HEK293 (cell line): Measurements from ENCODE around the gene CACNB4.
A peak's percentile ranks its signal among the peaks of the same experiment; 100 is the strongest.

Experiments used
- CTCF ChIA-PET: fragments of 350-600 bp; formaldehyde crosslinking; extraction: SDS; loops from one replicate; lab custom pipeline; 2021; ENCODE audit warnings: antibody characterized with exemption; lab: Yijun Ruan, JAX
- POLR2A ChIA-PET: fragments of 300-600 bp; formaldehyde crosslinking; extraction: SDS; loops from one replicate; lab custom pipeline; 2020; ENCODE audit warnings: antibody characterized with exemption, inconsistent platforms; lab: Yijun Ruan, JAX
- H3K27ac ChIP-seq: fragments of 200-500 bp; sonication (Bioruptor generic); 2 replicates; pipeline ENCODE4 v1.5.1; 2014; ENCODE audit warnings: low read depth, low read length, control low read depth, inconsistent platforms; ENCODE audit errors: extremely low read depth
- H3K36me3 ChIP-seq, 2 experiments: fragments of 200-500 bp in 1 of 2; sonication (Bioruptor generic) in 1 of 2; 1 replicate in 1 of 2; 2 replicates in 1 of 2; pipeline ENCODE4 v1.5.1; 2014 to 2017; ENCODE audit warnings: inconsistent platforms in 2 of 2, low read length in 2 of 2; ENCODE audit not compliant: control insufficient read depth in 2 of 2, insufficient read depth in 1 of 2
- H3K4me1 ChIP-seq: fragments of 200-500 bp; sonication (Bioruptor generic); 2 replicates; pipeline ENCODE4 v1.5.1; 2014; ENCODE audit warnings: mild to moderate bottlenecking, low read length, inconsistent platforms; ENCODE audit not compliant: control insufficient read depth, insufficient read depth
- H3K4me3 ChIP-seq: 2 replicates; pipeline ENCODE4 v1.5.1; 2011; ENCODE audit warnings: low read depth, mild to moderate bottlenecking, control low read depth, low read length, moderate library complexity
- H3K9me3 ChIP-seq: fragments of 200-500 bp; sonication (Bioruptor generic); 2 replicates; pipeline ENCODE4 v1.5.1; 2014; ENCODE audit warnings: low read depth, low read length, inconsistent platforms; ENCODE audit not compliant: control insufficient read depth, insufficient read depth
- FEZF1 ChIP-seq: fragments of 450-650 bp; formaldehyde crosslinking; IDR thresholded peaks from 2 replicates; pipeline ENCODE4 v1.5.1; 2016; ENCODE audit warnings: missing biosample characterization, missing genetic modification characterization
- GLIS1 ChIP-seq: fragments of 450-650 bp; formaldehyde crosslinking; IDR thresholded peaks from 2 replicates; pipeline ENCODE4 v1.5.1; 2016; ENCODE audit warnings: missing biosample characterization, missing genetic modification characterization
- HOXA7 ChIP-seq: sonication (generic); formaldehyde crosslinking; IDR thresholded peaks from 2 replicates; pipeline ENCODE4 v1.8.1; 2022; ENCODE audit warnings: missing genetic modification reagents, borderline replicate concordance
- KLF10 ChIP-seq: fragments of 450-650 bp; IDR thresholded peaks from 2 replicates; pipeline ENCODE4 v1.5.1; 2018; ENCODE audit warnings: missing biosample characterization, mild to moderate bottlenecking, missing genetic modification characterization
- KLF7 ChIP-seq: fragments of 450-650 bp; formaldehyde crosslinking; IDR thresholded peaks from 2 replicates; pipeline ENCODE4 v1.5.1; 2016; ENCODE audit warnings: missing biosample characterization, missing genetic modification characterization, borderline replicate concordance
- RBAK ChIP-seq: fragments of 450-650 bp; formaldehyde crosslinking; IDR thresholded peaks from 2 replicates; pipeline ENCODE4 v1.5.1; 2016; ENCODE audit warnings: missing biosample characterization, missing genetic modification characterization
- TCF7L2 ChIP-seq: IDR thresholded peaks from 2 replicates; pipeline ENCODE4 v1.6.1; 2011; ENCODE audit warnings: low read depth, mild to moderate bottlenecking, inconsistent platforms, low read length, moderate library complexity, borderline replicate concordance
- ZFP69B ChIP-seq: fragments of 450-650 bp; formaldehyde crosslinking; IDR thresholded peaks from 2 replicates; pipeline ENCODE4 v1.5.1; 2016; ENCODE audit warnings: missing biosample characterization, missing genetic modification characterization
- ZNF16 ChIP-seq: fragments of 450-650 bp; formaldehyde crosslinking; IDR thresholded peaks from 2 replicates; pipeline ENCODE4 v1.5.1; 2016; ENCODE audit warnings: low read depth, missing biosample characterization, missing genetic modification characterization
- ZNF19 ChIP-seq: fragments of 450-650 bp; formaldehyde crosslinking; IDR thresholded peaks from 2 replicates; pipeline ENCODE4; 2016; ENCODE audit warnings: missing biosample characterization, missing genetic modification characterization, low read depth
- ZNF223 ChIP-seq: fragments of 450-650 bp; formaldehyde crosslinking; IDR thresholded peaks from 2 replicates; pipeline ENCODE4 v1.5.1; 2016; ENCODE audit warnings: missing biosample characterization, missing genetic modification characterization
- ZNF23 ChIP-seq: fragments of 450-650 bp; formaldehyde crosslinking; IDR thresholded peaks from 2 replicates; pipeline ENCODE4 v1.5.1; 2016; ENCODE audit warnings: missing biosample characterization, missing genetic modification characterization, borderline replicate concordance
- ZNF324 ChIP-seq: fragments of 450-650 bp; formaldehyde crosslinking; IDR thresholded peaks from 2 replicates; pipeline ENCODE4 v1.5.1; 2016; ENCODE audit warnings: missing biosample characterization, missing genetic modification characterization
- ZNF354C ChIP-seq: fragments of 450-650 bp; formaldehyde crosslinking; IDR thresholded peaks from 2 replicates; pipeline ENCODE4 v1.5.1; 2016; ENCODE audit warnings: missing biosample characterization, missing genetic modification characterization, low read depth, borderline replicate concordance
- ZNF555 ChIP-seq: fragments of 450-650 bp; formaldehyde crosslinking; conservative IDR thresholded peaks from 2 replicates; pipeline ENCODE4 v1.5.1; 2017; ENCODE audit warnings: missing biosample characterization, mild to moderate bottlenecking, missing genetic modification characterization, inconsistent platforms
- ZNF624 ChIP-seq: fragments of 450-650 bp; formaldehyde crosslinking; IDR thresholded peaks from 2 replicates; pipeline ENCODE4 v1.5.1; 2017; ENCODE audit warnings: missing biosample characterization, missing genetic modification characterization
- ZNF776 ChIP-seq: fragments of 450-650 bp; formaldehyde crosslinking; IDR thresholded peaks from 2 replicates; pipeline ENCODE4 v1.5.0; 2017; ENCODE audit warnings: missing biosample characterization, missing genetic modification characterization, borderline replicate concordance
- TF ChIP-seq, protein P1 (sequence below): fragments of 450-650 bp; formaldehyde crosslinking; IDR thresholded peaks from 2 replicates; pipeline ENCODE4 v1.5.1; 2017; ENCODE audit warnings: missing biosample characterization, missing genetic modification characterization
- TF ChIP-seq, protein P2 (sequence below): fragments of 450-650 bp; formaldehyde crosslinking; IDR thresholded peaks from 2 replicates; pipeline ENCODE4 v1.5.1; 2016; ENCODE audit warnings: missing biosample characterization, missing genetic modification characterization, borderline replicate concordance
- TF ChIP-seq, protein P3 (sequence below): fragments of 450-650 bp; formaldehyde crosslinking; IDR thresholded peaks from 2 replicates; pipeline ENCODE4 v1.5.1; 2016; ENCODE audit warnings: missing biosample characterization, missing genetic modification characterization

Gene CACNB4

DNA sequence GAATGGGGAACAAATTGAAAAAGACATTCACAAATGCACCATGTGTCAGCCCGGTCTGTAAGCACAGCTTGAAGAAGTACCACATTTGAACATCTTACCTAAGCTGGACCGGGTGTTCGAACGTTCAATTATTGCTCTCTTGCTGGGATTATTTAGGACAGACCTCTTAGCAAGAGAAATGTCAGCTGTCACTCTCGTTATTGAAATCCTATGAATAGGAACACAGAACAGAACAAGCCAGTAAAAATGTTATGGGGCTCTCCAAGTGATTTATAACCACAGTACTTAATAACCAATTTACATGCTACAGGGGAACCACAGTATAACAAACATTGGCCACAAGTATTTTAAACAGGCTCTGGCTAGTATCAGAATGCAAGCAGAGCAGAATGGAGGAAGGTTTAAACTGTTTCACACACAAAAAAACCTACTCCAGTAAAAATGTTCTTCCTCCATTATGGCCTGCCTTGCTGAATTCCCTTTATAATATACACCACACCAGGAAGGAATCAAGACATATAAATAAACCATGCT lies 238.2 kb downstream of the CACNB4 start:
- CTCF ChIA-PET = no interaction called here
- TF ChIP-seq HOXA7 (CRISPR knock-in tag) = no peak
- TF ChIP-seq FEZF1 (tag by site-specific recombination) = peak; percentile 45

DNA sequence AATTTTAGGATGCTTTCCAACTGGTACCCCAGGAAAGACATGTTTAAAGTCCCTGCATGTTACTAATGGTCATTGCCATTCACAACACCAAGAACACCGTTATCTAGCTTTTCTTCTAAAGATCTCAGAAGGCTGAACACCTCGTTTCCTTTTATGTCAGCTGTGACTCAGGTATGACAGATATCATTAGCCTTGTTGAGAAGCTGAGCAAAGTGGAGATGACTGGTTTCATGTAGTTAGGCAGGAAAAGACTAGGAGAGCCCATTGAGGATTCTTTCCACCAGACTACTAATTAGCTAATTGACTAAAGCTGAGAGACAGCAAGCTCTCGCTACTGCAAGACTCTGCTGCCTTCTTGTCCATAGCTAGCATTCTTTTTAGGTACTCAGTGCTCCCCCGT lies 238.6 kb downstream of the CACNB4 start:
- Histone ChIP-seq H3K36me3 (no peaks in the 10 kb centered on the region), H3K4me1 (no peaks in the 10 kb centered on the region), H3K4me3 (no peak overlapping the region), H3K9me3 (no peaks in the 10 kb centered on the region), H3K27ac (no peak overlapping the region)
- TF ChIP-seq KLF10 (tag by site-specific recombination) (no peak), RBAK (tag by site-specific recombination) (no peak), ZNF324 (tag by site-specific recombination) (no peak), ZNF354C (tag by site-specific recombination) (no peak), HOXA7 (CRISPR knock-in tag) (no peak), ZNF23 (tag by site-specific recombination) (no peak), ZNF16 (tag by site-specific recombination) (no peak), ZNF624 (no peak), ZNF776 (no peak), ZFP69B (no peak), ZNF19 (no peak), TCF7L2 (no peak), ZNF555 (tag by site-specific recombination) (no peak), GLIS1 (no peak)
- TF ChIP-seq, protein P1, sequence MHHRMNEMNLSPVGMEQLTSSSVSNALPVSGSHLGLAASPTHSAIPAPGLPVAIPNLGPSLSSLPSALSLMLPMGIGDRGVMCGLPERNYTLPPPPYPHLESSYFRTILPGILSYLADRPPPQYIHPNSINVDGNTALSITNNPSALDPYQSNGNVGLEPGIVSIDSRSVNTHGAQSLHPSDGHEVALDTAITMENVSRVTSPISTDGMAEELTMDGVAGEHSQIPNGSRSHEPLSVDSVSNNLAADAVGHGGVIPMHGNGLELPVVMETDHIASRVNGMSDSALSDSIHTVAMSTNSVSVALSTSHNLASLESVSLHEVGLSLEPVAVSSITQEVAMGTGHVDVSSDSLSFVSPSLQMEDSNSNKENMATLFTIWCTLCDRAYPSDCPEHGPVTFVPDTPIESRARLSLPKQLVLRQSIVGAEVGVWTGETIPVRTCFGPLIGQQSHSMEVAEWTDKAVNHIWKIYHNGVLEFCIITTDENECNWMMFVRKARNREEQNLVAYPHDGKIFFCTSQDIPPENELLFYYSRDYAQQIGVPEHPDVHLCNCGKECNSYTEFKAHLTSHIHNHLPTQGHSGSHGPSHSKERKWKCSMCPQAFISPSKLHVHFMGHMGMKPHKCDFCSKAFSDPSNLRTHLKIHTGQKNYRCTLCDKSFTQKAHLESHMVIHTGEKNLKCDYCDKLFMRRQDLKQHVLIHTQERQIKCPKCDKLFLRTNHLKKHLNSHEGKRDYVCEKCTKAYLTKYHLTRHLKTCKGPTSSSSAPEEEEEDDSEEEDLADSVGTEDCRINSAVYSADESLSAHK (tag by site-specific recombination) = no peak
- TF ChIP-seq, protein P2, sequence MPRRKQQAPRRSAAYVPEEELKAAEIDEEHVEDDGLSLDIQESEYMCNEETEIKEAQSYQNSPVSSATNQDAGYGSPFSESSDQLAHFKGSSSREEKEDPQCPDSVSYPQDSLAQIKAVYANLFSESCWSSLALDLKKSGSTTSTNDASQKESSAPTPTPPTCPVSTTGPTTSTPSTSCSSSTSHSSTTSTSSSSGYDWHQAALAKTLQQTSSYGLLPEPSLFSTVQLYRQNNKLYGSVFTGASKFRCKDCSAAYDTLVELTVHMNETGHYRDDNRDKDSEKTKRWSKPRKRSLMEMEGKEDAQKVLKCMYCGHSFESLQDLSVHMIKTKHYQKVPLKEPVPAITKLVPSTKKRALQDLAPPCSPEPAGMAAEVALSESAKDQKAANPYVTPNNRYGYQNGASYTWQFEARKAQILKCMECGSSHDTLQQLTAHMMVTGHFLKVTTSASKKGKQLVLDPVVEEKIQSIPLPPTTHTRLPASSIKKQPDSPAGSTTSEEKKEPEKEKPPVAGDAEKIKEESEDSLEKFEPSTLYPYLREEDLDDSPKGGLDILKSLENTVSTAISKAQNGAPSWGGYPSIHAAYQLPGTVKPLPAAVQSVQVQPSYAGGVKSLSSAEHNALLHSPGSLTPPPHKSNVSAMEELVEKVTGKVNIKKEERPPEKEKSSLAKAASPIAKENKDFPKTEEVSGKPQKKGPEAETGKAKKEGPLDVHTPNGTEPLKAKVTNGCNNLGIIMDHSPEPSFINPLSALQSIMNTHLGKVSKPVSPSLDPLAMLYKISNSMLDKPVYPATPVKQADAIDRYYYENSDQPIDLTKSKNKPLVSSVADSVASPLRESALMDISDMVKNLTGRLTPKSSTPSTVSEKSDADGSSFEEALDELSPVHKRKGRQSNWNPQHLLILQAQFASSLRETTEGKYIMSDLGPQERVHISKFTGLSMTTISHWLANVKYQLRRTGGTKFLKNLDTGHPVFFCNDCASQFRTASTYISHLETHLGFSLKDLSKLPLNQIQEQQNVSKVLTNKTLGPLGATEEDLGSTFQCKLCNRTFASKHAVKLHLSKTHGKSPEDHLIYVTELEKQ (tag by site-specific recombination) = no peak
- POLR2A ChIA-PET = no interaction called here
- CTCF ChIA-PET = no interaction called here

More for the DNA sequence above, 238.2 kb downstream of the CACNB4 start:
- POLR2A ChIA-PET = no interaction called here
- Histone ChIP-seq H3K9me3 (no peaks in the 10 kb centered on the region), H3K4me1 (no peaks in the 10 kb centered on the region), H3K4me3 (no peak overlapping the region), H3K36me3 (no peaks in the 10 kb centered on the region), H3K27ac (no peak overlapping the region)

DNA sequence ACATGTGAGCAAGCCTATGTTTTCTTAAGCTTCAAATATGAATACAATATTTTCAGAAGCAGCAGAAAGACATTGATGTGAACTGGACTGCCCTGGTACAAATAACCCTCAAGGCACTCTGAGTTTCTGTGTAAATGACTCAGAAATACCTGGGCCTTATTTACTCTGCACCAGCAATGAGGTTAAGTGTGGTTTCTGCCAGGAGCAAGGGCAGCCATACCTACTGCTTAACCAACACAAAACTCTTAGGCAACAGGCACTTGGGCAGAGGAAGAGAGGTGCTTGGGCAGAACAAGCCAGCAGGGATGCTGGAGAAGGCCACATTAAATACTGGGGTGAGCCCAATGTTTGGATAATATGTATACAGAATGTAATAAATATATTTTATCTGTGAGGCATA lies 241.2 kb downstream of the CACNB4 start:
- no peak overlapping the region for H3K27ac ChIP-seq
- H3K36me3 ChIP-seq = no peaks in the 10 kb centered on the region
- TF ChIP-seq ZNF23 (tag by site-specific recombination) (no peak), ZNF223 (no peak), KLF7 (tag by site-specific recombination) (no peak)
- TF ChIP-seq, protein P3, sequence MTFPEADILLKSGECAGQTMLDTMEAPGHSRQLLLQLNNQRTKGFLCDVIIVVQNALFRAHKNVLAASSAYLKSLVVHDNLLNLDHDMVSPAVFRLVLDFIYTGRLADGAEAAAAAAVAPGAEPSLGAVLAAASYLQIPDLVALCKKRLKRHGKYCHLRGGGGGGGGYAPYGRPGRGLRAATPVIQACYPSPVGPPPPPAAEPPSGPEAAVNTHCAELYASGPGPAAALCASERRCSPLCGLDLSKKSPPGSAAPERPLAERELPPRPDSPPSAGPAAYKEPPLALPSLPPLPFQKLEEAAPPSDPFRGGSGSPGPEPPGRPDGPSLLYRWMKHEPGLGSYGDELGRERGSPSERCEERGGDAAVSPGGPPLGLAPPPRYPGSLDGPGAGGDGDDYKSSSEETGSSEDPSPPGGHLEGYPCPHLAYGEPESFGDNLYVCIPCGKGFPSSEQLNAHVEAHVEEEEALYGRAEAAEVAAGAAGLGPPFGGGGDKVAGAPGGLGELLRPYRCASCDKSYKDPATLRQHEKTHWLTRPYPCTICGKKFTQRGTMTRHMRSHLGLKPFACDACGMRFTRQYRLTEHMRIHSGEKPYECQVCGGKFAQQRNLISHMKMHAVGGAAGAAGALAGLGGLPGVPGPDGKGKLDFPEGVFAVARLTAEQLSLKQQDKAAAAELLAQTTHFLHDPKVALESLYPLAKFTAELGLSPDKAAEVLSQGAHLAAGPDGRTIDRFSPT (tag by site-specific recombination) = no peak
- TF ChIP-seq, all 188 proteins: peak for 0
- ChIA-PET POLR2A (no interaction called here), CTCF (no interaction called here)
- peaks cover 7% of the 10 kb centered on the region for H3K4me1 ChIP-seq
- no peak overlapping the region for H3K4me3 ChIP-seq
- no peaks in the 10 kb centered on the region for H3K9me3 ChIP-seq
